B cell (primary cell): ENCODE measurements around the gene LRRC8E.

ENCODE experiments used
- EZH2 ChIP-seq: IDR thresholded peaks from 2 replicates; pipeline ENCODE4 v1.6.1; 2012; ENCODE audit warnings: borderline replicate concordance, low read depth, mild to moderate bottlenecking, moderate library complexity, low read length; ENCODE audit not compliant: insufficient read depth, poor library complexity, severe bottlenecking
- TF ChIP-seq, protein P1 (sequence below): fragments of 200-600 bp; IDR thresholded peaks from one replicate; pipeline ENCODE4 v1.8.0; 2022; ENCODE audit warnings: antibody characterized with exemption, mild to moderate bottlenecking

DNA sequence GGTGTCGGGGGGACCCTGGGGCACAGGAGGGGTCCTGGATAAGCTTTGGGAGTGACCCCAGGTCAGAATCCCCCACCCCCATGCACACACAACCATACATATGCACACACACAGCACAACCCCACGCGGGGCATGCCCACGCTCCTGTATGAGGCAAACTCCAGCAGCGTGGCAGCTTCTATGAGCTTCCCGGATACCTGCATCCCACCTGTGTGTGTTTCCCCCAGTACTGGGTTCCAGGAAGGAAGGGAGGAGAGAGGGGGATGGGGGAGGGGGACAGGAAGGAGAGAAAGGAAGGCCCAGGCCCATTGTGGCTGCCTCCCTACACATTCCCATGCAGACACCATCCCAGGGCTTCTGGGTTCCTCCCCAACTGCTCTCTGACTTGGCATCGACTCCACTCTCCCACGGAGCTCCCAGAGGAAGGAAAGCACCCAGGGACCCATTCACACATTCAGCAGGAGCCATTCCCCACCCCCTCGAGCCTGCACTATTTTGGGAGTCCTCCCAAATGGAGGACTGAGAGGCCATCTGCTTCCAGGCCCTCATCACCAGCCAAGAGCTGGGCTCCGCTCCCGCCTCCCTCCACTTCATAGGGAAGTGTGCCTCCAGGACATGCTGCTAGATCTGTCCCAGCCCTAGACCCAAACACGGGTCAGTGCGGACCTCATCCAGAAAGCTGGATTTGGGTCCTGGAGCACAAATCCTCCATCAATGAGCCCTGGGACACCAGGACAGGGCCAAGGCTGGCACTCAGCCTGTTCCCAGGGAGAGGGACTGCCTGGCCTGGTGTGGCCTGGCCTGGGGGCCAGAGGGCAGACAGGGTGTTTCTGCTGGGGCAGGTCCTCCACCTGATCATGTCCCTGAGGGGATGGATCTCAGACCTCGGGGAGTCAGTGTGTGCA lies 27.3 kb upstream of the LRRC8E start:
- TF ChIP-seq, protein P1, sequence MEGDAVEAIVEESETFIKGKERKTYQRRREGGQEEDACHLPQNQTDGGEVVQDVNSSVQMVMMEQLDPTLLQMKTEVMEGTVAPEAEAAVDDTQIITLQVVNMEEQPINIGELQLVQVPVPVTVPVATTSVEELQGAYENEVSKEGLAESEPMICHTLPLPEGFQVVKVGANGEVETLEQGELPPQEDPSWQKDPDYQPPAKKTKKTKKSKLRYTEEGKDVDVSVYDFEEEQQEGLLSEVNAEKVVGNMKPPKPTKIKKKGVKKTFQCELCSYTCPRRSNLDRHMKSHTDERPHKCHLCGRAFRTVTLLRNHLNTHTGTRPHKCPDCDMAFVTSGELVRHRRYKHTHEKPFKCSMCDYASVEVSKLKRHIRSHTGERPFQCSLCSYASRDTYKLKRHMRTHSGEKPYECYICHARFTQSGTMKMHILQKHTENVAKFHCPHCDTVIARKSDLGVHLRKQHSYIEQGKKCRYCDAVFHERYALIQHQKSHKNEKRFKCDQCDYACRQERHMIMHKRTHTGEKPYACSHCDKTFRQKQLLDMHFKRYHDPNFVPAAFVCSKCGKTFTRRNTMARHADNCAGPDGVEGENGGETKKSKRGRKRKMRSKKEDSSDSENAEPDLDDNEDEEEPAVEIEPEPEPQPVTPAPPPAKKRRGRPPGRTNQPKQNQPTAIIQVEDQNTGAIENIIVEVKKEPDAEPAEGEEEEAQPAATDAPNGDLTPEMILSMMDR = no peak
- TF ChIP-seq EZH2 = no peak
